Ishikawa (cell line): ENCODE results near the gene CCNI.

ENCODE experiments used
- CEBPB ChIP-seq: IDR thresholded peaks from 2 replicates; pipeline ENCODE4 v1.6.1; 2012
- CREB1 ChIP-seq: IDR thresholded peaks from 2 replicates; pipeline ENCODE4 v1.6.1; 2012; ENCODE audit warnings: low read depth
- EGR1 ChIP-seq: IDR thresholded peaks from 2 replicates; pipeline ENCODE4 v1.6.1; 2012
- EP300 ChIP-seq: IDR thresholded peaks from 2 replicates; pipeline ENCODE4 v1.6.1; 2012; ENCODE audit warnings: borderline replicate concordance
- FOXM1 ChIP-seq: IDR thresholded peaks from 2 replicates; pipeline ENCODE4 v1.6.1; 2012; ENCODE audit warnings: low read depth, borderline replicate concordance
- MAX ChIP-seq: IDR thresholded peaks from 2 replicates; pipeline ENCODE4 v1.6.1; 2012
- NFIC ChIP-seq: IDR thresholded peaks from 2 replicates; pipeline ENCODE4 v1.6.1; 2012
- RAD21 ChIP-seq: IDR thresholded peaks from 2 replicates; pipeline ENCODE4 v1.6.1; 2012; ENCODE audit warnings: low read depth
- REST ChIP-seq: IDR thresholded peaks from 2 replicates; pipeline ENCODE4 v1.6.1; 2012; ENCODE audit warnings: low read depth, mild to moderate bottlenecking
- TAF1 ChIP-seq: IDR thresholded peaks from 2 replicates; pipeline ENCODE4 v1.6.1; 2012; ENCODE audit warnings: low read depth, mild to moderate bottlenecking
- TCF12 ChIP-seq: IDR thresholded peaks from 2 replicates; pipeline ENCODE4 v1.6.1; 2012; ENCODE audit warnings: low read depth
- TEAD4 ChIP-seq: IDR thresholded peaks from 2 replicates; pipeline ENCODE4 v1.6.1; 2012
- USF1 ChIP-seq: IDR thresholded peaks from 2 replicates; pipeline ENCODE4 v1.6.1; 2012
- YY1 ChIP-seq: IDR thresholded peaks from 2 replicates; pipeline ENCODE4 v1.6.1; 2012; ENCODE audit warnings: low read depth
- ZBTB7A ChIP-seq: IDR thresholded peaks from 2 replicates; pipeline ENCODE4 v1.6.1; 2012; ENCODE audit warnings: low read depth

The CCNI gene

GRCh38 chr4:77002321-77003107 is 73.3 kb downstream of the CCNI start:
- TF ChIP-seq YY1 (no peak), EP300 (no peak), TAF1 (no peak), TEAD4 (no peak), MAX (no peak), CEBPB (no peak), ZBTB7A (no peak), REST (no peak), RAD21 (no peak)

GRCh38 chr4:77001907-77002306 is 73.9 kb downstream of the CCNI start:
- TF ChIP-seq TCF12 (0 out of 2 replicates have a peak, but pooled peaks have one; percentile 20), EP300 (no peak)

- TF ChIP-seq YY1 (no peak), MAX (no peak), FOXM1 (no peak), TAF1 (no peak), NFIC (no peak), CEBPB (no peak), EGR1 (no peak), EP300 (no peak), REST (no peak), USF1 (no peak), ZBTB7A (no peak), CREB1 (no peak), RAD21 (no peak), TEAD4 (no peak), TCF12 (no peak)
These were observed 77.4 kb downstream of the CCNI start for GRCh38 chr4:76998251-76998901.

GRCh38 chr4:76997532-76997931 is 78.3 kb downstream of the CCNI start:
- no peak for TF ChIP-seq ZBTB7A
